CD1c-positive myeloid dendritic cell (primary cell): ENCODE results near the gene ERAP2.
"Not testable (repeated sequence)": the region's sequence is repeated elsewhere in the genome, so short reads cannot be mapped to it uniquely, and the experiment has no call there.

Experiments
- DNase-seq: peaks from one replicate; pipeline ENCODE4 v3.0.0-alpha.2; 2016; ENCODE audit errors: extremely low spot score

The ERAP2 gene

DNA sequence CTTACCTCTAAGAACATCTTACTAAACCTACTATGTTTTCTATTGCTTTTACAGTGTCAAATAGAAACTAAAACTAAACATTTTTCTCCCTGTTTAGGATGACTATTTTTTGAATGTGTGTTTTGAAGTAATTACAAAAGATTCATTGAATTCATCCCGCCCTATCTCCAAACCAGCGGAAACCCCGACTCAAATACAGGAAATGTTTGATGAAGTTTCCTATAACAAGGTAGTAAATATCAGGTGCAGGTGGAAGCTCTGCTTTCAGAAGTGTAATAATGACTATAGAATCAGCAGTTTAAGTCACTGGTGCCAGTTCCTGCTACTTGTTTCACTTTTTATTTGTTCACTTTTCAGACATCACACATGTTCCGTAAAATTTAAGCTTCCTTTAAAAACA, 20.0 kb downstream of the ERAP2 start:
- peak; percentile 65 for DNase-seq

DNA sequence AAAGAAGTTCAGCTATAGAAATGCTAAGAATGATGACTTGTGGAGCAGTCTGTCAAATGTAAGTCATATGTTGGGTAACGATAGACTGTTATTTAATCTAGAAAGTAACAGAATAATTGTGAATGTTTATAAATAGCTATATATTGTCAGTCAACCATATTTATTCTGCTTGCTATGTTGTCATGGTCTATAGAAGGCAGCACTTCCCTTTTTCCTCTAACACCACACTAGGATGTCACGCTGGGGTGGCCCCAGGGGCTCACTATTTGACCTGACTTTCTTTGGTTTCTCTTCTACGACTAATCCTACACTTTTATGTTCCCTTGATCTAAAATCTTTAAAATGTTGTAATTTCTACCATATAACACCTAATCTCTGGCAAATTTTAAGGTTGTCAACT, 20.5 kb downstream of the ERAP2 start:
- peak; percentile 76 for DNase-seq

DNA sequence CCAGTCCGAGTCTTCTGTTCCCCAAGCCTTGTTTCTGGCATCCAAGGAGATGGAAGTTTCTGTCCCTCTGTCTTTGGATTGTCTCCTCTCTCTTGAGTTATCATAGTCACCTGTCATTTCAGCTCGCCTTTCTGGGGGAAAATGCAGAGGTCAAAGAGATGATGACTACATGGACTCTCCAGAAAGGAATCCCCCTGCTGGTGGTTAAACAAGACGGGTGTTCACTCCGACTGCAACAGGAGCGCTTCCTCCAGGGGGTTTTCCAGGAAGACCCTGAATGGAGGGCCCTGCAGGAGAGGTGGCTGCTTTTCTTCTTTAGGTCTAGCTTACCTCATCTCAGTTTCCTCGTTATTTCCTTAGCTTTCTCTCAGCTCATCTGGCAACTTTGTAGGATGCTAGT, 25.1 kb downstream of the ERAP2 start:
- no peak for DNase-seq

DNA sequence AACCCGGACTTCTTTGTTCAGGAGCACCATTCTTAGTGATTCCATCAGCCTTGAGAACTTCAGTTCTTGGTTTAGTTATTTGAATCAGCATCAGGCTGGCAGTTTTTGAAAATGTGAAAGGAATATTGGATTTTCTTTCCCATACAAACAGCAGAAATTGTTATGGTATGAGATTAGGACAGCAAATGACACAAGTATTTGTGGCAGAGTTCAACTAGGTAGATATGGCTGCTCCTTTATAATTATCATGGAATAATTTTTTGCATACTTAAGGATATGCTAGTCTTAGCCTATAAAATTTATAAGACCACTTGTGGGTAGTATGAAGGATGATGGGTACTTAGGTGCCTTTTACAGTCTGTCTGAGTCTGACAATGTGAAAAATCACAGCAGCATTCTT, 25.5 kb downstream of the ERAP2 start:
- no peak for DNase-seq

DNA sequence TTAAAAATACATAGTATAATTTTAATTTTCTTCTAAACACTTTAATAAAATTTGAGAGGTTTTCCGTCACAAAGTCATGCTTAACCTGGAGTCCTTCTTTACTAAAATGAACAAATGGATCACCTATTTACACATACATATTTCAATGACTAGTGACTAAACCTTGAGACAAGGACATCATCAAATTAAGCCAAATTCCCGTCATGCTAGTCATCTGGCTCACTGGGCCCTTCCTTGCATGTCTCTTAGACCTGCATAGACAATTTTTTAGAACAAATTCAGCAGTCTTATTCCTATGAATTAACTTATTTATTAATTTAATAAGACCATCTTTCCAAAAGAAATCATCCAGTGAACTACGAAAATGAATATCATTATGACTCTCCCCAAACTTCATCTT, 26.6 kb downstream of the ERAP2 start:
- no peak for DNase-seq

DNA sequence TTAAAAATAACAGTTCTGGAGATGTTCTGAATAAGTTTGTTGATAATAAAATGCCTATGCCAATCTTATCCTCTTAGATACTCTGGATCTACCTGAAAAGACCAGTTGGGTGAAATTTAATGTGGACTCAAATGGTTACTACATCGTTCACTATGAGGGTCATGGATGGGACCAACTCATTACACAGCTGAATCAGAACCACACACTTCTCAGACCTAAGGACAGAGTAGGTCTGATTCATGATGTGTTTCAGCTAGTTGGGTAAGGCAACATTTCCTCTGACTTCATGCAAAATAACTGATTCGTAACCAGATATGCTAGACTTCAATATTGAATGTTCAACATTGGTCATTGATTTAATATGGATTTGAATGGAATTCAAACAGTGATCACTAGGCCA, 27.0 kb downstream of the ERAP2 start:
- DNase-seq = no peak

DNA sequence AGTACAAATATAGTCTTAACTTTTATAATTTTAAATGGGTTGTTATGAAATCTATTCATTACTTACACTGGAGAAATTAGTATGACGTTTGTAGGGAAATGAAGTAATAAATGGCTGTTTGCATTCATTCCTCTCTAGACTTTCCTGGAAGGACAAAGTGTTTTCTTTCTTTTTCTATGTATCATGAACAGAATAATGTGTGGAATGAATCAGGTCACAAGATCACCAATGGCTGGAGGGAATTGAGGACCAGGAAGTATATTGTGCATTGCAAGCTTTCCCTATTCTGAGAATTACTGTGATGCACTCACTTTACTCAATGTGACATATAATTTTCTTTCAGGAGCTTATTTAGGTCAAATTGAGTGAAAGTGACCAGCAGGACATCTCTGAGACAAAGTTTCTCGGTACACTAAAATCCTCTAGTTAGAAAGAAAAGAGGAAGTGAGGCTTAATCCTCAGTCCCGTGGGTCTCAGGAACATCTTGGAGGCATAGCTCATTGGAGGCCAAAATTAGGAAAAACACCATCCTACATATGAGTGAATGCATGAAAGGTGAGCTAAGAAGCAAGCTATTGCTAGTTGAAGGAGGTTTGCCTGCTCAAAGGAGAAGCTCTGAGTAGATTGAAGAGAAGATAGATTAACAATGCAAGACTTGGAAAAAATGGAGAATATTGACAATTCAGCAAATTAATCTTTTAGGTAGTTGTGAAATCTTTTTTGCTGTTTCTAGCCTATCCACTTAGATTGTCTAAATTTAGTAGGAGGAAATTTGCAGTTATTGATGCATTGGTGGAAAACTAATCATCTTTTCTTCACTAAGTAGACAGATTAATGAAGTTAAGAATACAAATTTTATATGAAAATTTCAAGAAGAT, 28.0 kb downstream of the ERAP2 start:
- DNase-seq = peak; percentile 42

DNA sequence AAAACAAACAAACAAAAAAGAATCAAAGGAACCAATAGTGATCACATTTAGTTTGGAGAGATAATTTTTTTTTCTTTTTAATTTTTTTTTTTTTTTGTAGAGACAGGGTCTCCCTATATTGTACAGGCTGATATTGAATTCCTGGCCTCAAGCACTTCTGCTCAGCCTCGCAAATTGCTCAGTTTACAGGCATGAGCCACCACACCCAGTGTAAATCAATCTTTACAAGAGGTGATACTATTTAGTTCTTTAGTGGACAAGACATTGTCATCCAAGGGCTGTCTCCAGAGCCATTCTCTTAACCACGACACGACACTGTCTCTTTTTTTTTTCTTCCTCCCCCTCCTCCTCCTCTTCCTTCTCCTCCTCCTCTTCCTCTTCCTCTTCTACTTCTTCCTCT, 29.6 kb downstream of the ERAP2 start:
- DNase-seq = no peak

DNA sequence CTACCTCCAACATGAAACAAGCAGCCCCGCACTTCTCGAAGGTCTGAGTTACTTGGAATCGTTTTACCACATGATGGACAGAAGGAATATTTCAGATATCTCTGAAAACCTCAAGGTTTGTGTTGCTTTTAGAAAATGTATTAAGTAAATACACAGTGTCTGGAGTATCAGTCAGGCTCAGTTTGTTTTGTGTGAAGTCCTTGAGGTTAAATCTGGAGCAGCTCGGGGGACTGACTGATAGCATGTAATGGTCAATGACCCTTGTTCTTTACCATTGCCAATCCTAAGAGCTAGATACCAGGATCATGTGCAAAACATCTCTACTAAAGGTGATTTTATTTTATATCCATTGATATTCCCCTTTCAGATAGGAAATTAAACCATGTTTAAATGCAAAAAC, 32.7 kb downstream of the ERAP2 start:
- no peak for DNase-seq

DNA sequence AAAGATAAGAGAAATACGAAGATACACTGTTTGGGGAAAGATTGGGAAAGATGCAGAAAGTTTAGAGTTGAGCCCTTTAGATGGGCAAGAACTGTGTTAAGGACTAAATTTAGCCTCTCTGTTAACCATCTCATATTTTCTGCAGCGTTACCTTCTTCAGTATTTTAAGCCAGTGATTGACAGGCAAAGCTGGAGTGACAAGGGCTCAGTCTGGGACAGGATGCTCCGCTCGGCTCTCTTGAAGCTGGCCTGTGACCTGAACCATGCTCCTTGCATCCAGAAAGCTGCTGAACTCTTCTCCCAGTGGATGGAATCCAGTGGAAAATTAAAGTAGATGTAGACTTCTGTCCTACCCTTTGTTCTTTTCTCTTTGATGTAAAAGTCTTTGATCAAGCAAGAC, 33.1 kb downstream of the ERAP2 start:
- no peak for DNase-seq

DNA sequence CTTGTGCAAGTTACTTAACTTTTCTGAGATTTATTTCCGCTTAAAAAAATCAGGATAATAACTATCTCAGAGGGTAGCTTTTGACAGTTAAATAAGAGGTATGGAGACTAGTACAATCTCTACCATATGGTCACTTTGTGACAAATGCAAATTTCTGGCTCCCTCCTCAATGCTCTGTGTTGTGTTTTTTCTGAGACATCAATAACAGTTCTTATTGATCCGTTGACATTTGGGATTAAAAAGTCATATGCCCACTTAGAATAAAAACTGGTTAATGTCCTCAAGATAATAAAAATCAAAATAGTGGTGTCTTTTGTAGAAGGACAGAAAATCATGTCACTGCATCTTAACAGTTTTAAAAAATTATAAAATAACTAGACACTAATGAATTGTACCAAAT, 34.8 kb downstream of the ERAP2 start:
- no peak for DNase-seq

DNA sequence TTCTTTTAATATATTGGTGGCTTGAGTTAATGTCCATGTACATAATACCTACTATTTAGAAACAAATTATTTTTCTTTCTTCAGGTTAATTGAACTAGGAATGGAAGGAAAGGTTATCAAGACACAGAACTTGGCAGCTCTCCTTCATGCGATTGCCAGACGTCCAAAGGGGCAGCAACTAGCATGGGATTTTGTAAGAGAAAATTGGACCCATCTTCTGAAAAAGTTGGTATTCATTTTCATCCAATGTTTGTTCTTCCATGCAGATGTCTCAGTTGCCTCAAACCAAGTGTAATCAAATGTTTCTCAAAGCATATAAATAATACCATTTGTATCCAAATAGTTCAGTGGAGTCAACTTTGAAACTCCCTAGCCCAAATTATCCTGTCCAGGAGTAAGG, 36.9 kb downstream of the ERAP2 start:
- no peak for DNase-seq

DNA sequence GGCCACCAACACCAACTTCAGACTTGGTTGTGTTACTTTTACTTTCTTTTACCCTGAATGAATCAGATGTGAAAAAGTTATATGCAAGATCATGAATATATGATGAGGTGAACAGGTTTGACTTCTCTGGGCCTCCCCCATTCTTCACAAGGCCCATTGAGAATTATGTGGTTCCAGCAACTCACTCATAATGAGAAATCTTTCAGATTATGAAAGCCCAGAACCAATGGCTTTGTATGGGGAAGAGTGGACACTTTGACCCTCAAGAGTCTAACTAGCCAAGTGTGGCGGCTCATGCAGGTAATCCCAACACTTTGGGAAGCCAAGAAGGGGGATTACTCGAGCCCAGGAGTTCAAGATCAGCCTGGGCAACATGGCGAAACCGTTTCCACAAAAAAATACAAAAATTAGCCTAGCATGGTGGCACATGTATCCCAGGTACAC, 43.5 kb downstream of the ERAP2 start:
- DNase-seq = no peak

DNA sequence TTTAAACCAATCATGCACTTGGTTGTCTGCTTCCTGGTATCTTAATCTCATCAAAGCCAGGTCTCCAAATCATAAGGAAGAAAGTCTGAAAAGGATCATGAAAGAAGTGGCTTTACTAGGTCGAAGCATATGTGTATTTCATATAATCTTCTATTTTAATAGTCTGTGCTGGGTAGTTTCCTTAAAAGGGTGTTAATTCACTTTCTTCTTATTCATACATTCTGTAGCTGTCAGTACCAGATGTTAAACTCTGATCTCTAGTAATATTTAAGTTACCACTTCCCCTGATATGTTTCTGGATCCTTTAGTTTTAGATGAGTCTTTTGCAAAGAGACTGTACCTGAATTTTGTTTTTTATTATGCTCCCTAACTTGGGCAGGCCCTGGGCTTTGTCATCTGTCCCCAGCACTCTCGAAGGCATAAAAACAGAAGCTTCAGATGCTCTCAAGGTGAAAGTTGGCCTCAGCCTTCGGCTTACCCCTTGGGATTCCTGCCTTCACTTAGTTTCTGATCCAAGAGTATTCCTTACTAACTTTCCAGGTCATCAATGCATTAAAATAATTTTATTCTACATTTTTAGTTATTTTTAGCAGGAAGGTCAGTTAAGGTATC, 44.5 kb downstream of the ERAP2 start:
- DNase-seq = no peak

DNA sequence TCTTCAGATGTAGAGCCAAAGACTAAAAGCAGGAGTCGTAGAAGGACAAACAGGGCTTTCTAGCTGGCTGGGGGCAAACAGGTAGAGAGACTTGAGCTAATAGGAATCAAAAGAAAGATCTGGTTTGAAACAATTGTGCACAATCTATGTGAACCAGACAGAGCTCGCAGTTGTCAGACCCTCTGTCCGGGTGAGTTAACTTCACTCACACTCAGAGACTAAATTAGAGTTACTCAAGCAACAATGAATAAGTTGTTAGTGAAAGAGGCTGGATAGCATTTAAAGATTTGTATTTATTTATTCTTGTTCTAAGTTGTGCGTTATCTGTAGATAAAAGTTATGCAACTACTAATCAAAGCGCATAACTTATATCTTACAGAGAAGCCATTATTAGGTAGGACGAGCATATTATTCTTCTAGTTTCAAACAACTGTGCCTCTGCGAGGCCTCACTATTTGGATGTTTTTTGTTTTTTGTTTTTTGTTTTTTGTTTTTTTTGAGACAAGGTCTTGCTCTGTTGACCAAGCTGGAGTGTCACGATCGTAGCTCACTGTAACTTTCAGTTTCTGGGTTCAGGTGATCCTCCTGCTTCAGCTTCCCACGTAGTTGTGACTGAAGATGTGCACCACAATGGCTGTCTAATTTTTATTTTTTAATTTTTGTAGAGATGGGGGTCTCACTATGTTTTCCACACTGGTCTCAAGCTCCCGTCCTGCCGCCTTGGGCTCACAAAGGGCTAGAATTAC, 46.4 kb downstream of the ERAP2 start:
- DNase-seq = no peak

DNA sequence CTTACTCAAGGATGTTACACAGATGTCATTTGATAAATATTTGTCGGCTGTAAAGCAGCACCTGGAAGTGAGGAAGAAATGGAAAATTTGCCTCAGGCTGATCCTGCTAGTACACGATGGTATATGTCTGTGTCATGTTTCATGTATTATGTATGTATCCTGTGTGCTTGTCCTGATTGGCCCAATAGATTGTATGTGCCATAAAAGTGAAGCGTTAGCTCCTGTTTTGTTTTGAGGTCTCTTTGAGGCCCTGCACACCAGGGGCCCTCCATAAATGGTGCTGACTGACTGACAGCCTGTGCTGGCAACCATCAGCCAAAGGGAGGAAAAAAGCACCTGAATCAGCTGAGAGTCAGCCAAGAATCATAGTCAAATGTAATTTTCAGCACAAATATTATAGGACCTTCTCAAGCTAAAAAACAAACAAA, 47.7 kb downstream of the ERAP2 start:
- DNase-seq = no peak

DNA sequence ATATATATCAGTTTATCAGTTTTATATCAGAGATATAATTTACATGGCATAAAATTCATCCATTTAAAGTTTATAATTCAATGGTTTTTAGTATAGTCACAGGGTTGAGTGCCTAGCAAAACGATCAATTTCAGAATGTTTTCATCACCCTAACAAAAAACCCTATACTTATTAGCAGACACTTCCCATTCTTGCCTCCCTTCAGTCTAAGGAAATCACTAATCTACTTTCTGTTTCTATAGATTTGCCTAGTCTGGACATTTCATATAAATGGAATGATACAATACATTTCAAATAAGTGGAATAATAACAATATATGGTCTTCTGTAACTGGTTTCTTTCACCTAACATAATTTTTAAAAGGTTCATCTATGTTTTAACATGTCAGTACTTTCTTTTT, 50.0 kb downstream of the ERAP2 start:
- no peak for DNase-seq

DNA sequence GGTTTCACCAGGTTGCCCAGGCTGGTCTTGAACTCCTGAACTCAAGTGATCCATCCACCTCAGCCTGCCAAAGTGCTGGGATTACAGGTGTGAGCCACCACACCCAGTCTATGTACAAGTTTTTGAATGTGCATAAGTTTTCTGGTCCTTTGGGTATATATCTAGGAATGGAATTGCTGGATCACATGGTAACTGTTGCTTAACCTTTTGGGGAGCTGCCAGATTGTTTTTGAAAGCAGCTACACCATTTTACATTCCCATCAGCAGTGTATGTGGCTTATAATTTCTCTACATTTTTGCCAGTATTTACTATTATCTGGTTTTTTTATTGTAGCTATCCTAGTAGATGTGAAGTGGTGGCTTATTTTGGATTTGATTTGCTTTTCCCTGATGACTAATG, 50.7 kb downstream of the ERAP2 start:
- no peak for DNase-seq

DNA sequence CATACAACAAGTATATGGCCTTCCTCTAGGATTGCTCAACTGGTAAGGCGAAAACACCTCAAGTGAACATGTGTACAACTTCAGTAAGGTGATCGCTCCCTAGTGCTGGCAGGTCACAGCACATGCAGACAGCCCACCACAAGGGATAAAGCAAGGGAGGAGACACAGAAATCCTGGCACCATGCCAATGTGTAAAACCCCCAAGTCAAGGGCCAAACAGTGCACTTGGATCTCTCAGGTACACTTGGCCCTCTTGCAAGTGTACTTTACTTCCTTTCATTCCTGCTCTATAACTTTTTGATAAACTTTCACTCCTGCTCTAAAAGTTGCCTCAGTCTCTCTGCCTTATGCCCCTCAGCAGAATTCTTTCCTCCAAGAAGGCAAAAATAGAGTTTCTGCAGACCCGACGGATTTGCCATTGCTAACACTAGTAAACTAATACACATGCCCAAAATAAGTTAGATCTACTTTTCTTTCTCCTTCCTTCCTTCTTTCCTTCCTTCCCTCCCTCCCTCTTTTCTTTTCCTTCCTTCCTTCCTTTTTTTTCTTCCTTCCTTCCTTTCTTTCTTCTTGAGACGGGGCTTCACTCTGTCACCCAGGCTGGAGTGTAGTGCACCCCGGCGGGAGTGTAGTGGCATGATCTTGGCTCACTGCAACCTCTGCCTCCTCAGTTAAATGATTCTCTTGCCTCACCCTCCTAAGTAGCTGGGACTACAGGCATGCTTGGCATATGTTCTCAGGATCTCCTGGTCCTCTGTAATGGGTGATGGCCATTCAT, 52.8 kb downstream of the ERAP2 start:
- DNase-seq = no peak

DNA sequence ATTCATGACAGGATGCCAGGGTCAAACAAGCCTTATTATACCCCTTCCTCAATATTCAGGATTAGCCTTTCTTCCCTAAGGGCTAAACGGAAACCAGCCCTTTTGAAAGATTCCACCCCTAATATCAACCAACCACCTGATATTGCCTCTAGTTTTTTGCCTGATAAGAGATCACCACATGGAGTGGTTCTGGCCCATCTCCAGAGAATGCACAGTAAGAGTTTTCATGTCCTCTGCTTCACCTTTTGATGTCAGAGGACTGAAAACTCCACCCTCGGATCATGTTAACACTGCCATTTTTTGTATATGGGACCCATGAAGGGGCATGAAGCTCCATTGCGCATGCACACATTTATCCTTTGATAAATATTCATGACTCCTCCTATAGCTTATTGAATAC, 53.8 kb downstream of the ERAP2 start:
- DNase-seq = no peak

DNA sequence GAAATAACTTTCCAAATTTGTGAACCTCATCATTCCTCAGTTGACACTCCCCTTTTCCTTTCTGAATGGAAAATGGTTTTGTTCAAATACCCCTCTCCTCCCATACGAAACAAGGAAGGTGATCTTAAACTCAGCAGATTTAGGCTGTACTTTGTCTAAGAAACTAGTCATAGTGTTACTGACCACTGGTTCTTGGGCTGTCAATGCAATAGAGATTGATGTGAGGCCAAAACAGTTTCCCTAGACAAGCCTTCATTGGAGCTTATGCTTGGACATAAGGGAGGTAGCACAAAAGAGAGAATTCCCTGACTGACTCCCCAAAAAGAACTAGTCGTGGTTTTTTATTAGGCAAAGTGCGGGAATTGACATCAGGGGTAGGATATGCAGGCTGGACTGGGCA, 54.3 kb downstream of the ERAP2 start:
- DNase-seq = no peak

DNA sequence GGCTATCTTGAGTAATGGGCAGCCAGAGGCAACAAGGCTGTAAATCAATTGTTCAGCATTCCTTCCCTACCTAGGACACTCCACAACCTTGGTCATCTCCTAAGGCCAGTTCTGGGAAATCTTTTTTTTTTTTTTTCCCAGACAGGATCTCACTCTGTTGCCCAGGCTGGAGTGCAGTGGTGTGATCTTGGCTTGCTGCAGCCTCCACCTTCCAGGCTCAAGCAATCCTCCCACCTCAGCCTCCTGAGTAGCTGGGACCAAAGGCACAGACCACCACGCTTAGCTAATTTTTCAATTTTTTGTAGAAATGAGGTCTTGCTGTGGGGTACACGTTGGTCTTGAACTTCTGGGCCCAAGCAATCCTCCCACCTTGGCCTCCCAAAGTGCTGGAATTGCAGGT, 54.7 kb downstream of the ERAP2 start:
- not testable (repeated sequence) for DNase-seq
